HG02884 (cell line): ENCODE measurements around the gene GRIK4.
"Not testable (repeated sequence)": the region's sequence is repeated elsewhere in the genome, so short reads cannot be mapped to it uniquely, and the experiment has no call there.

Experiments
- ATAC-seq: cut with Tn5 transposase; IDR thresholded peaks from one replicate; pipeline ENCODE4 v1.9.1; 2021; ENCODE audit warnings: mild to moderate bottlenecking, moderate library complexity; ENCODE audit not compliant: unreplicated experiment

The GRIK4 gene

DNA sequence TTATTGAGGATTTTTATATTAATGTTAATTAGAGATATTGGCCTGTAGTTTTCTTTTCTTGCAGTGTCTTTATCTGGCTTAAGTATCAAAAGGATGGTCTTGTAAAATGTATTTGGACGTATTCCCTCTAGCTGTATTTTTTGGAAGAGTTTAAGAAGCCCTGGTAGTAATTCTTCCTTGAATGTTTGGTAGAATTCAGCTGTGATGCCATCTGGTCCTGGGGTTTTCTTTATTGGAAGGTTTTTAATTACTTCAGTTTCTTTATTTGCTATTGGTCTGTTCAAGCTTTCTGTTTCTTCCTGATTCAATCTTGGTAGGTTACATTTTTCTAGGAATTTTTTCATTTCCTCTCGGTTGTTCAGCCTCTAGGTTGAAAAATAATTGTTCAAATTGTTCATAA, 257.4 kb downstream of the GRIK4 start:
- ATAC-seq, result no peak

DNA sequence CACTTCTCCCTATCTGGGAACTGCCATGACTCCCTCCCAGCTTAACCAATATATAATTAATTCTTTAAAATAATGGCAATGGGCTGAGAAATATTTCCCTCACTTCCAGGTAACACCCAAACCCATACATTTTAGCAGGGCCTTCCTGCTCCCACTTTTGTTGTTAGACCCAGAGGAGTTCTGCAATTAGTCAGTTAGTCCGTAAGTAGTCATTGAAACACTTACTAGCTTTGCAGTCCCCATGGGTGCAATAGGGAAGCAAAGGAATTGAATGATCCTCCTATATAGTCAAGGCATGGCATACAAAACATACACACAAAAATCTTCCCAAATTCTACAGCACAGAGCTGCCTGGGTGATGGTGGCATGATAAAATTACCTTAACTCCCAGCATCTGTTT, 258.4 kb downstream of the GRIK4 start:
- no peak for ATAC-seq

DNA sequence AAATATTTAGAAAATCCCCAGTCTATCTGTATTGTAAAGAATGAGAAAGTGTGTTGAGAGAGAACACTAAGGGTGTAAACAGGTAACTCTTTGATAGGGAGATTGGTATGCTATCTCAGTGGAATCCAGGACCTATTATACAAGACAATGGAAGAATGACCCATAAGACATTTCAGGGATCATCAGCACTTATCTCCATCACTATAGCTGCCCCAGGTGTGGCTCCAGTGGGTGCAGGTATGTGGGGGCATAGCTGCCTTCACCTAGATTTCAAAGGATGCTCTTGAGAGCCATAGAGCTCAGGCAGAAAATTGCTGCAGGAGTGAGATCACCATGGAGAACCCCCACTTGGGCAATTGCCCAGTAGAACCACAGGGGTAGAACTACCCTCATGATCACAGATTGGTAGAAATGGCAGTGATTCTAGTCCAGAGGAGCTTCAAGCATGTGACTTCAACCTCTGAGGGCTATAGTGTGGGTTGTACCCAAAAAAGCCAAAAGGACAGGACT, 260.1 kb downstream of the GRIK4 start:
- ATAC-seq, result no peak

DNA sequence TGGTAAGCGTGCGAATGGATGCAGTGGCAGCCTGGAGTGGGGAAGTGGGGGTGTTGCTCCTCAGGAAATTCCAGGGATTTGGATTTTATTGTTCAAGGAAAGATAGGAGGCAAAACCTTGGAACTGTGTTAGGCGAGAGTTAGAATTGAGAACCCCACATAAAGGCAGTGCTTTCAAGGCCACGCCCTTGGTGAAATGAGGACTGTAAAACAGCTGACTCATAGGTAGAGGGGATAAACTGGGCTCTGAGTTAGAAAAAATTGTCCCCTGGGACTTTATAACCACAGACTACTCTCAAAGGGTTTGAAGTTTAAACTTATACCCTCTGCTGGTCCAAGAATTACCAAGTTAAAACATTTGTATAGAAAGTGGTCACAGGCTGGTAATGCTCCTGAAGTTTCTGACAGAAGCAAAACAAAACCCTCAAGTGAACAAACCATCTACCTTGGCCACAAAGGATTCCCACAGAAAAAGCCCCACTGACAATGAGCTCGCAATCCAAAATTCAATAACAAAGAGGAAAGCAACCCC, 262.0 kb downstream of the GRIK4 start:
- ATAC-seq, result no peak

DNA sequence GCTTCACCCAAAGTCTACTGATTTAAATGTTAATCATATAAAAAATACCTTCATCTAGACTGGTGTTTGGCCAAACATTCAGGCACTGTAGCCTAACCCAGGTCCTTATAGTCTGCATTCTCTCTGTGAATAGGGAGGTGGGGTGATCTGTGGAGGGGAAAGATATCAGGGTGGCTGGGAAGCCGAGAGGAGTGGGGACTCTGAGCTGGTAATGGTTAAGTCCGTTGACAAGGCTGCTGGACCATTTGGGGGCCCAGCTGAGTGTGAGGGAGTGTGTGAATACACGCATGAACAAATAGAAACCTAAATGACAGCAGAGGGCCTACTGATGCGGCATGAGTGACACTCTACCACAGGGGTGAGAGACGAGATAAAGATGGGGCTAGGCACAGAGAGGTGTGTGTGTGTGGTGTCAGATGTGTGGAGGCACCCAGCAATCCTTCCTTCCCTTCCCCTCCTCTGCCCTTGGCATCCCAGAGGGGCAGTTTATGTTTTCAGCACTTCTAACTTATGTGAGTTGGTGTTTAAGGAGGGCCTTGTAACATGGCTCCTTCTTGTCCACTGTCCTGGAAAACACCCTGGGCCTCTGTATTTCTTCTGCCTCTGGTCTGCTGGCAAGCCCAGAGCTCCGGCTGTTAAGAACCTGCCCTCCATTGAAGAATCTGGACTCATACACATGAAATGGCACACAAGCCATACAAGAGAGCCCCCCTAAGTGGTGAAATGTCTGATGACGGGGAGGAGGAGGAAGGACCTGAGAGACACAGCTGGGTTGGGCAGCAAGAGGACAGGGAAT, 263.2 kb downstream of the GRIK4 start:
- ATAC-seq, result no peak

DNA sequence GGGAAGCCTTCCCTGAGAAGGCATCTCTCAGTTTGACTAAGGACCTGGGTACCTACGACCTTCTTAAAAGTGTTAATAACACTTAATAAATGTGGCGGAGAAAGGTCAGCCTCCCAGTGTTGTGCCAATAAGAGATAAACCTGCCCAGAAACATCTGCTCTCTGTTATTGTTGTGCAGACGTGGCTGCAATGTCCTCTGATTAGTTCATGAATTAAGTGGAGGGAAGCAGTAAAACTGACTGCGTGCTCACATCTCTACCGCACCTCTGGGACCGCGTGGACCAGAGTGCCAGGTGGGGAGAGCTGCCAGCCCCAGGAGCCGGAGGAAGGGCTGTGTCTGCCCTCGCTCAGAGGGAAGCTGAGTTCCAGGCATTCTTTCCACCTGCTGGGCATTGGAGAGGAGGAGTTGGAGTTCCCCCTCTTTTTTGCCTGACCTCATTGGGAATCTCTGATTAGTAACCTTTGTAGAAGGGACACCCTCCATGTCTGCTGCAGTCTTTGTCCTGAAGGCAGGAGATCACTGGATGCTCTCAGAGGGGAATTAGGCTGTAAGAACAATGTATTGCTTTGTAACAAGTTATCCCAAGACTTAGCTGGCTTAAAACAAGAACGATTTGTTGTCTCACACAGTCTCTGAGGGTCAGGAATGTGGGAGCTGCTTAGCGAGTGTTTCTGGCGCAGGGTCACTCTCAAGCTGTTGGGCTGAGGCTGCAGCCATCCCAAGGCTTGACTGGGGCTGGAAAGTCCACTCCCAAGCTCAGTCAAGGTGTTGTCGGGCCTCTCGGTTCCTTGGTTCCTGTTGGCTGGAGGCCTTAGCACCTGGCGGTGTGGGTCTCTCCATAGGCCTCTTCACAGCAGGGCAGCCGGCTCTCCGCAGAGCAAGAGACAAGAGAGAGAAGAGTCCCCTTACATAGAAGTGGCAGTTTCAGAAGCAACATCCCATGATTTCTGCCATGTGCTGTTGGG, 264.7 kb downstream of the GRIK4 start:
- ATAC-seq, result no peak

DNA sequence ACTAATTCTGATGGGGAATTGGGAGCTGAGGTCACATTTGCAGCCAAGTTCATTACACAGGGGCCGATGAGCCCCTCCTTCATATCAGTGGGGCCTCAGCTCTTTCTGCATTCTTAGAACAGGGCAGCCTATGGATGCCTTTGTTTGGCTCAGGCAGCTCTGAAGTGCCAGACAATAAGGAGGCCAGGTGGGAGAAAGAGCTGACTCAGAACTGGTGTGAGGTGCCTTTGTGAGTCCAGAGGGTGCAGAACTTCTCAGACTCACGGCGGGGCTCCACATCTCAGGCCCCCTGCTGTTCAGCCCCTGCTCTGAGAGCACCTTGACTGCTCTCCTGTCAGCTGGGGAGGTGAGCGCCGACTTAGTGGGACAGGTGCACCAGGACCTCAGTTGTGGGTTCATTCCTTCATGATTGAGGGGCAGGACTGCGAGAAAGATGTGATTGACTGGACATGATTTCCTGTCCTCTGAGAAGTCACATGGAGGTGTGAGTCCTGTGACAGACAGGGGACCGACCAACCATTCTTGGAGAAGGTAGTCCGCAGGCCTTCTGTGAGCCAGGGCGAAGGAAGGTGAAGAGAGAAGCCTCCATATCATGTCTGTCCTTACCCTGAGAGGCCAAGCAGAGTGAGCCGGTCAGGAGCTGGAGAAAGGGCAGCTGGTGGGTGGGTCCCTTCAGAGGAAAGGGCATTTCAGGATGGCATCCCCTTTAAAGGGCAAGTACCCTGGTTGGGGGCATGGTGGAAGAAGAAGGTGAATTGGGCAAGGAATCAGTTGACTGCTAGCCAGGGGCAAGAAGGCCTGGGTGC, 267.3 kb downstream of the GRIK4 start:
- no peak for ATAC-seq

DNA sequence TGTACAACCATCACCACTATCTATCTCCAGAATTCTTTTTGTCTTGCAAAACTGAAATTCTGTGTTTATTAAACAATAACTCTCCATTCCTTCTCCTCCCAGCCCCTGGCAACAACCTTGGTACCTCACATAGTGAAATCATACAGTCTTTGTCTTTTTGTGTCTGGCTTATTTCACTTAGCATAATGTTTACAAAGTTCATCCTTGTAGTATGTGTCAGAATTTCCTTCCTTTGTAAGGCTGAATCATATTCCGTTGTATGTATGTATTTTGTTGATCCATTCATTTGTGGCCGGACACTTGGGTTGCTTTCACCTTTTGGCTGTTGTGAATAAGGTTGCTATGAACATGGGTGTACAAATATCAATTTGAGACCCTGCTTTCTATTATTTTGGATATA, 268.7 kb downstream of the GRIK4 start:
- no peak for ATAC-seq

DNA sequence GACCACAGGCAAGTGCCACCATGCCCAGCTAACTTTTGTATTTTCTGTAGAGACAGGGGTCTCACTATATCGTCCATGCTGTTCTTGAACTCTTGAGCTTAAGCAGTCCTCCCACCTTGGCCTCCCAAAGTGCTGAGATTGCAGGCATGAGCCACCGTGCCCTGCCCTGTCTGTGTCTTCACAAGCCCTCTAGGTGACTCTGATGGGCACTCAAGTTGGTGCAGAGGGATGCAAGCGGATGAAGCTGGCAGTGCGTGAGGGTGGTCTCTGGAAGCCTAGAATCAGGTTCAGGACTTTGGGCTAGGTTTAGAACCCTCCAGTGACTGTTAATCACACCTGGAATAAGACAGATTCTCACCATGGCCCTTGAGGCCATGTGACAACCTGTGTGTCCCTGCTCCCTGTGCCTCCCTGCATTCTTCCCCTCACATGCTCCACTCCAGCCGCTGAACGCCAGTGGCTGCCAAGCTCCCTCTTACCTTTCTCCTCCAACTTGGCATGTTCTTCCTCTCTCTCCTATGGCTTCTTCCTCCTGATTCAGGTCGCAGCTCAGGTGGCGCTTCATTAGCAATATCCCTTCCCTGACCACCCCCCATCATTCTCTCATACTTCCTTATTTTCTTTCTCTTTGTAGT, 270.1 kb downstream of the GRIK4 start:
- no peak for ATAC-seq

DNA sequence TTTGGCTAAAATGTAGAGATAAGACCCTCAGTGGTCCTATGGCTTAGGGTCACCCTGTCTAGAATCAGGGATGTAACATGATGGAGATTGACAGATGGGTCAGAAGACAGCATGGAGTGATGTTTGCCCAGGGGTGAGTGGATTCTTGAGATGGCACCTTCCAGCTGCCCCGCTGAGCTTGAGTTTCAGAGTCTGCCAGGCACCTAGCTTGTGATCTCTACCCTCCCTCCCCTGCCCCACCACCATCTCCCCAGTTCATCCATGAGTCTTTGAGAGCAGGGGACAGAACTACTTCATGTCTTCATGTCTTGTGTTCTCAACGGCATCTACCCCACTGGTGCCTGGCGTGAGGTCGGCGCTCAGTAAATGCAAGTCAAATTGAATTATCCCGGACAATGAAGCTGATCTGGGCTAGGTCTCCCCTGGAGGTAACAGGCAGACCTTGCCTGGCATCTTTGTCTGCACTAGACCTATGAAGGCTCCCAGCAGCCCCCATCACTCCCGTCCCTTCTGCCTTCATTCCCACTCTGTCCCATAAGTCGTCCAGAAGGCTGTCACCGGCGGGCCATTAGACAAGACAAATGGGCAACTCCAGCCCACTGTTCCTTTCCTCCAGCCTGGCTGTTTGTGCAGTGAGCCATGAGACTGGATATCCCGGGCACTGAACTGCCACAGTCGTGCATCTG, 273.2 kb downstream of the GRIK4 start:
- ATAC-seq, result no peak

DNA sequence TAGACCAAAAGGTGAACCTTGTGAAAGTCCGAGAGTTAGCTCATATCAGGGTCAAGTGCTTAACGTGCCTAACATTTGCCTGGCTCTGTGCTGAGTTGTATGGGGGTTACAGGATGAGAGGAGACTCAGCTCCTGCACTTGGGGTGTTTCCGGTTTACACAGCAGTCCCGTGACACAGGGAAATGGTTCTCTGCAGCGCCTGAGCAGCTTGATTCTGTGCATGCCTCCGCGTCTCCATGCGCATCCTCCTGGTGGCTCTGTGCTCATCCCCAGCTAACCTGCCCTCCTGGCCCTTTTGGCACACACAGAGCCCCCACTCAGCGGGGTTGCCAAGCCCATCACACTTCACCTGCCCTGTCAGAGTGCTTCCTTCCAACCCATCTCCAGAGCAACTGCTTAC, 274.0 kb downstream of the GRIK4 start:
- no peak for ATAC-seq

DNA sequence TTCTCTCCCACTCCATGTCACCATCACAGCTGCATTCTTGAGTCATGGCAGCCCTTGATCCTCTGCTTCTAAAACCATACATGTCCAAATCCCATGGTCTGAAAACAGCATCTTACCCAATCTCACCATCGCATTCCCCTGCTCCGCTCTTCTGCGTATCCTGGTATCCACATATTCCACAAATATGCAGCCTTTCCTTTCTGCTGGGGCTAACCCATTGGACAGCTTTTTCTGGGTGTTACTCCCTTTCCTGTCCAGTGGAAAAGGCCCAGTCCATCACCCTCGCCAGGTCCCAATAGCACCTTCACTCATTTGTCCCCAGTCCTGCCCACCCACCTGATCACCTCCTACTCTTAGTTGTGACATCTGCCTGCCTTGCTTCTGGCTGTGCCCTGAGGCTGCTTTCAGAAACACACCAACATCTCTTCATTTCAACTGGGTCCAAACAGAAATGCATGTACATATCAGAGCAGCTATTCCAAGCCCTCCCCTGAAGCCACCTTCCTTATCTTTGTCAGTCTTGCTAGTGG, 274.7 kb downstream of the GRIK4 start:
- no peak for ATAC-seq

DNA sequence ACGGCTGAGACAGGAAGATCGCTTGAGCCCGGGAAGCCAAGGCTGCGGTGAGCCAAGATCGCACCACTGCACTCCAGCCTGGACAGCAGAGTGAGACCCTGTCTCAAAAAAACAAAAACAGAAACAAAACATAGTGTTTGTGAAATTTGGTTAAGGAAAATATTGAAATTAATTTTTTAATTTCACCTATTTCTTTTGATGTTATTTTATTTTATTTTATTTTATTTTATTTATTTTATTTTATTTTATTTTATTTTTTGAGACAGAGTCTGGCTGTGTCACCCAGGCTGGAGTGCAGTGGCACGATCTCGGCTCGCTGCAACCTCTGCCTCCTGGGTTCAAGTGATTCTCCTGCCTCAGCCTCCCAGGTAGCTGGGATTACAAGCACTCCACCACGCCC, 275.7 kb downstream of the GRIK4 start:
- ATAC-seq, result not testable (repeated sequence)

DNA sequence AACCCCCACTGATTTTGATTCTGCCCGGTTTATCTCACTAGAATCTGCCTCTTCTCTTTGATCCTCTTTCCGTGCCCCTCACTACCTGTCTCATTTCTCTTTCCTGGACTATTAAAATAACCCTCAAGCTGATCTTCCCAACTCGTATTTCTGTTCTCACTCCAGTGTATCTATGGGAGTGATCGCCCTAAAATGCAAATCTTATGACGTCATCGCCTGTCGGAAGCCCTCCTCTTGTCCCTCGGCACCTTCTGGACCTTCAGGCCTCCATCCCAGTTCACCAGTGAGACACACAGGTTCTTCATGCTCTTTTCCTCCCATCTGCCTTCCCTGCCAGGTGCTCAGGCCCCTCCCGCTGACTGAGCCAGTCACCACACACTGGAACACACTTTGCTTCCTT, 277.8 kb downstream of the GRIK4 start:
- ATAC-seq, result no peak

DNA sequence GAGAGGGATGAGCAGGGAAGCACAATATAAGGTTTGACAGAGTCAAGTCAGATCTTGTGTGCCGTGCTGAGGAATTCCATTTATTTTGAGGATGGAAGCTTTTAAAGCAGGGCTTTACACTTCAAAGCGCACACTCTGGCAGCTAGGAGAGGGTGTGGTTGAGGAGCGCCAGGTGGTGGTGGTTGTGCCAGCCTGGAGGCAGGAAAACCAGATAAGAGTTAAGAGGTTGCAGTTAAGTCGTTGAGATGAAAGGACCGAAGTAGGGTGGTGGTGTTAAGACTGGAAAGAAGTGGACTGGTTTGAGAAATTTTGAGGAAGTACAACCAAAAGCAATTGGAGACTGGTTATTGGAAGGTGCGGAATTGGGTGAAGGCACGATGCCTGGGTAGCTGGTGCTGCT, 280.8 kb downstream of the GRIK4 start:
- no peak for ATAC-seq

DNA sequence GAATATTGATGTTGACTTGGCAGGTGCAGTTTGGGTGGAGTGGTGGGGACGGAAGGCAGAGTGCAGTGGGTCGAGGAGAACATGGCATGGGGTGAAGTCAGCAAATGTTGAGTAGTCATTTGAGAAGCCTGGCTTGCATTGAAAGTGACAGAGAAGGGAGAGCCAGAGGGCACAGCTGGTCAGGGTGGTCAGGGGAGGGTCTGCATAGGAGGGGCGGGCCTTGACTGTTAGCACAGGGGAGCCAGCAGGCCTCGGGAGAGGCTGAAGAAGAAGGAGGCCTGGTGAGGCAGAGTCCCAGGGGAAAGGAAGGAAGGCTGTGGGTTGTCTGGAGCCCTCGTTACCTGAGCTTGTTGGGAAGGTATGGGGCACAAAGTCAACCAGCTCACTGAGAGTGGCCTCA, 281.6 kb downstream of the GRIK4 start:
- no peak for ATAC-seq

DNA sequence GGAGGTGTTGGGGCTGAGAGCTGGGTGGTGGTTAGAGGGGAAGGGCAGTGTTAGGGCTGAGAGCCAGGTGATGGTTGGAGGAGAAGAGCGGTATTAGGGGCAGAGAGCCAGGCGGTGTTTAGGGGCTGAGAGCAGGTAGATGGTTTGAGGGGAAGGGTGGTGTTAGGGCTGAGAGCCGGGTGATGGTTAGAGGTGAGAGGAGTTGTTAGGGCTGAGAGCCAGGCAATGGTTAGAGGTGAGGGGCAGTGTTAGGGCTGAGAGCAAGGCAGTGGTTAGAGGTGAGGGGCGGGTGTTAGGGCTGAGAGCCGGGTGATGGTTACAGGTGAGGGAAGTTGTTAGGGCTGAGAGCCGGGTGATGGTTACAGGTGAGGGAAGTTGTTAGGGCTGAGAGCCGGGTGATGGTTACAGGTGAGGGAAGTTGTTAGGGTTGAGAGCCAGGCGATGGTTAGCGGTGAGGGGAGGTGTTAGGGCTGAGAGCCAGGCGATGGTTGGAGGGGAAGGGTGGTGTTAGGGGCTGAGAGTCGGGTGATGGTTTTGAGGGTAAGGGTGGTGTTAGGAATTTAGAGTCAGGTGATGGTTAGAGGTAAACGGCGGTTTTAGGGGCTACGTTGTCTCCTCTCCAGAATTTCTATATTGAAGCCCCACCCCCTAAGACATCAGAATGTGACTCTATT, 282.4 kb downstream of the GRIK4 start:
- ATAC-seq, result no peak

DNA sequence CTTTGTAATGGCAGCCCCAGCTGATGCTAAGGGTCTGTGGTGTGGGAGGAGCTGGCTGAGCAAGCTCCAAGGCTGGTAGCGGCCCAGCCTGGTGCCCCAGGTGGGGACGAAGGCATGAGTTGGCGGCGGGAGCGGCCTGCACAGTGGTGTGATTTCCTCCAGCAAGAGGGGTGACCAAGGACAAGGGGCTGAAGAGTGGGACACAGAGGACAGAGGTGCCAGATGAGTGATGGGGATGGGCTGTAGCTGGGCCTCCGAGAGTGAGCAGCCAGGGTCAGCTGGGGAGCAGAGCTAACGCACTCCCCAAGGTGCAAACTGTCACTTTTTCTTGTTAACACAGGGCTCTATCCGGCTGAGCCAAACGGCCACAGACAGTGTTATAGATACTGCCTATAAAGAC, 283.2 kb downstream of the GRIK4 start:
- ATAC-seq, result no peak

DNA sequence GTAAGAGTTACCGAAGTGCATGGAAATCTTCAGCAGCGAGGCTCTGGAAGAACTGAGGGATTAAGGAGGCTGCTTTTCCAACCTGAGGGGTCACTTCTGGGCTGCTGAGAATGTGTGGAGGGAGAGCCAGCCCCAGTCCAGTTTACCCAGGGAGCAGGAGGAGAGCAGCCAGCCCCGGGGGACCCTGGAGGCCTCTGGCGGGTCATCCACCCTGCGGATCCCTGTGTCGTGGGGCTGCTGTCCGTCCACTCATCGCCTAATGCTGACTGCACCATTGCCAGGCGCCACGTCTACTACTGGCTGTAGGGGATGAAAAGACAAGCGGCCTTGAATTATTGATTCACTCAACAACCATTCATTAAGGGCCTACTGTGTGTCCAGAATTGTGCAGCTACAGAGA, 283.6 kb downstream of the GRIK4 start:
- ATAC-seq, result no peak
